Measurements from ENCODE around the gene GABBR2.

The GABBR2 gene

GRCh38 chr9:98264516-98264915, 444.2 kb downstream of the GABBR2 start:
- no peak overlapping the region for H3K4me3 ChIP-seq (ENCODE audit: low read length)
- no peaks in the 10 kb centered on the region for H3K36me3 ChIP-seq (ENCODE audit: control insufficient read depth, insufficient read depth, low read length)
- DNase-seq (ENCODE audit: low read depth, low spot score) = no peak
- no peaks in the 10 kb centered on the region for H3K4me1 ChIP-seq (ENCODE audit: control insufficient read depth, insufficient read depth, low read length)
- no peaks in the 10 kb centered on the region for H3K27me3 ChIP-seq (ENCODE audit: control insufficient read depth, insufficient read depth, low read length)
- H3K27ac ChIP-seq (ENCODE audit: low read length) = no peak overlapping the region
- no peaks in the 10 kb centered on the region for H3K9me3 ChIP-seq (ENCODE audit: control insufficient read depth, insufficient read depth, low read length)
- WGBS (ENCODE audit: insufficient coverage, insufficient read length) = no CpG with 5 or more reads among the region's 2 CpGs

GRCh38 chr9:98263482-98264357, 445.0 kb downstream of the GABBR2 start:
- WGBS (ENCODE audit: insufficient coverage, insufficient read length) = no CpG with 5 or more reads among the region's 8 CpGs
- peak; percentile 61 for DNase-seq (ENCODE audit: low read depth, low spot score)
- Histone ChIP-seq H3K27ac (ENCODE audit: low read length) (no peak overlapping the region), H3K27me3 (ENCODE audit: control insufficient read depth, insufficient read depth, low read length) (no peaks in the 10 kb centered on the region), H3K36me3 (ENCODE audit: control insufficient read depth, insufficient read depth, low read length) (no peaks in the 10 kb centered on the region), H3K4me1 (ENCODE audit: control insufficient read depth, insufficient read depth, low read length) (no peaks in the 10 kb centered on the region), H3K9me3 (ENCODE audit: control insufficient read depth, insufficient read depth, low read length) (no peaks in the 10 kb centered on the region), H3K4me3 (ENCODE audit: low read length) (no peak overlapping the region)

- WGBS (ENCODE audit: insufficient coverage, insufficient read length) = no CpG with 5 or more reads among the region's 1 CpG
- no peaks in the 10 kb centered on the region for H3K9me3 ChIP-seq (ENCODE audit: control insufficient read depth, insufficient read depth, low read length)
- DNase-seq (ENCODE audit: low read depth, low spot score) = no peak
- H3K27ac ChIP-seq (ENCODE audit: low read length) = no peak overlapping the region
- H3K4me3 ChIP-seq (ENCODE audit: low read length) = no peak overlapping the region
- H3K27me3 ChIP-seq (ENCODE audit: control insufficient read depth, insufficient read depth, low read length) = no peaks in the 10 kb centered on the region
- no peaks in the 10 kb centered on the region for H3K4me1 ChIP-seq (ENCODE audit: control insufficient read depth, insufficient read depth, low read length)
- H3K36me3 ChIP-seq (ENCODE audit: control insufficient read depth, insufficient read depth, low read length) = no peaks in the 10 kb centered on the region
Observed at GRCh38 chr9:98263080-98263479, 445.7 kb downstream of the GABBR2 start.

- H3K36me3 ChIP-seq (ENCODE audit: control insufficient read depth, insufficient read depth, low read length) = no peaks in the 10 kb centered on the region
- H3K4me1 ChIP-seq (ENCODE audit: control insufficient read depth, insufficient read depth, low read length) = no peaks in the 10 kb centered on the region
- no peak for DNase-seq (ENCODE audit: low read depth, low spot score)
- no CpG with 5 or more reads among the region's 3 CpGs for WGBS (ENCODE audit: insufficient coverage, insufficient read length)
- no peaks in the 10 kb centered on the region for H3K27me3 ChIP-seq (ENCODE audit: control insufficient read depth, insufficient read depth, low read length)
- no peak overlapping the region for H3K4me3 ChIP-seq (ENCODE audit: low read length)
- H3K9me3 ChIP-seq (ENCODE audit: control insufficient read depth, insufficient read depth, low read length) = no peaks in the 10 kb centered on the region
- H3K27ac ChIP-seq (ENCODE audit: low read length) = no peak overlapping the region
Observed at GRCh38 chr9:98262056-98262455, 446.7 kb downstream of the GABBR2 start.

- H3K4me1 ChIP-seq (ENCODE audit: control insufficient read depth, insufficient read depth, low read length) = no peaks in the 10 kb centered on the region
- no peaks in the 10 kb centered on the region for H3K9me3 ChIP-seq (ENCODE audit: control insufficient read depth, insufficient read depth, low read length)
- H3K27ac ChIP-seq (ENCODE audit: low read length) = no peak overlapping the region
- H3K4me3 ChIP-seq (ENCODE audit: low read length) = no peak overlapping the region
- no peaks in the 10 kb centered on the region for H3K36me3 ChIP-seq (ENCODE audit: control insufficient read depth, insufficient read depth, low read length)
- H3K27me3 ChIP-seq (ENCODE audit: control insufficient read depth, insufficient read depth, low read length) = no peaks in the 10 kb centered on the region
- DNase-seq (ENCODE audit: low read depth, low spot score) = no peak
- no CpG with 5 or more reads among the region's 5 CpGs for whole genome bisulfite sequencing (ENCODE audit: insufficient coverage, insufficient read length)
Observed at GRCh38 chr9:98260635-98261034, 448.1 kb downstream of the GABBR2 start.

- Histone ChIP-seq H3K4me3 (ENCODE audit: low read length) (no peak overlapping the region), H3K4me1 (ENCODE audit: control insufficient read depth, insufficient read depth, low read length) (peaks cover under 1% of the 10 kb centered on the region; the same call in 1 of the 2 replicates), H3K36me3 (ENCODE audit: control insufficient read depth, insufficient read depth, low read length) (no peaks in the 10 kb centered on the region), H3K27ac (ENCODE audit: low read length) (no peak overlapping the region), H3K27me3 (ENCODE audit: control insufficient read depth, insufficient read depth, low read length) (no peaks in the 10 kb centered on the region), H3K9me3 (ENCODE audit: control insufficient read depth, insufficient read depth, low read length) (no peaks in the 10 kb centered on the region)
- WGBS (ENCODE audit: insufficient coverage, insufficient read length) = no CpG with 5 or more reads among the region's 3 CpGs
- DNase-seq (ENCODE audit: low read depth, low spot score) = no peak
Observed at GRCh38 chr9:98259791-98260190, 448.9 kb downstream of the GABBR2 start.

GRCh38 chr9:98256756-98257155, 452.0 kb downstream of the GABBR2 start:
- no peaks in the 10 kb centered on the region for H3K27me3 ChIP-seq (ENCODE audit: control insufficient read depth, insufficient read depth, low read length)
- no peak for DNase-seq (ENCODE audit: low read depth, low spot score)
- no peaks in the 10 kb centered on the region for H3K36me3 ChIP-seq (ENCODE audit: control insufficient read depth, insufficient read depth, low read length)
- no CpG with 5 or more reads among the region's 12 CpGs for whole genome bisulfite sequencing (ENCODE audit: insufficient coverage, insufficient read length)
- peak overlapping the region; percentile 74; the same call in 1 of the 2 replicates for H3K4me3 ChIP-seq (ENCODE audit: low read length)
- H3K4me1 ChIP-seq (ENCODE audit: control insufficient read depth, insufficient read depth, low read length) = peaks cover 3% of the 10 kb centered on the region
- H3K9me3 ChIP-seq (ENCODE audit: control insufficient read depth, insufficient read depth, low read length) = no peaks in the 10 kb centered on the region
- H3K27ac ChIP-seq (ENCODE audit: low read length) = no peak overlapping the region

GRCh38 chr9:98255578-98256296, 453.0 kb downstream of the GABBR2 start, which contains the start of gene TBC1D2:
TSS of gene TBC1D2 (minus strand) at chr9:98255649. CDS start at chr9:98255541, 108 bp downstream.
- Histone ChIP-seq H3K27me3 (ENCODE audit: control insufficient read depth, insufficient read depth, low read length) (no peaks in the 10 kb centered on the region), H3K36me3 (ENCODE audit: control insufficient read depth, insufficient read depth, low read length) (no peaks in the 10 kb centered on the region), H3K4me1 (ENCODE audit: control insufficient read depth, insufficient read depth, low read length) (peaks cover 3% of the 10 kb centered on the region), H3K9me3 (ENCODE audit: control insufficient read depth, insufficient read depth, low read length) (no peaks in the 10 kb centered on the region), H3K27ac (ENCODE audit: low read length) (no peak within 1 kb of the TSS), H3K4me3 (ENCODE audit: low read length) (peak within 1 kb of the TSS; percentile 77)
- peak; percentile 79 for DNase-seq (ENCODE audit: low read depth, low spot score)
- WGBS (ENCODE audit: insufficient coverage, insufficient read length) = no CpG with 5 or more reads among the region's 64 CpGs

- peak overlapping the region; percentile 77 for H3K4me3 ChIP-seq (ENCODE audit: low read length)
- H3K36me3 ChIP-seq (ENCODE audit: control insufficient read depth, insufficient read depth, low read length) = no peaks in the 10 kb centered on the region
Observed at GRCh38 chr9:98255061-98255577, 453.6 kb downstream of the GABBR2 start.

GRCh38 chr9:98254228-98255060, 454.3 kb downstream of the GABBR2 start:
- Histone ChIP-seq H3K9me3 (ENCODE audit: control insufficient read depth, insufficient read depth, low read length) (no peaks in the 10 kb centered on the region), H3K4me1 (ENCODE audit: control insufficient read depth, insufficient read depth, low read length) (peaks cover 3% of the 10 kb centered on the region), H3K4me3 (ENCODE audit: low read length) (peak overlapping the region; percentile 77; the same call in 1 of the 2 replicates), H3K27ac (ENCODE audit: low read length) (no peak overlapping the region), H3K36me3 (ENCODE audit: control insufficient read depth, insufficient read depth, low read length) (no peaks in the 10 kb centered on the region), H3K27me3 (ENCODE audit: control insufficient read depth, insufficient read depth, low read length) (no peaks in the 10 kb centered on the region)
- no peak for DNase-seq (ENCODE audit: low read depth, low spot score)
- no CpG with 5 or more reads among the region's 5 CpGs for WGBS (ENCODE audit: insufficient coverage, insufficient read length)

More at GRCh38 chr9:98255061-98255577, 453.6 kb downstream of the GABBR2 start:
- Histone ChIP-seq H3K9me3 (ENCODE audit: control insufficient read depth, insufficient read depth, low read length) (no peaks in the 10 kb centered on the region), H3K27ac (ENCODE audit: low read length) (no peak overlapping the region), H3K27me3 (ENCODE audit: control insufficient read depth, insufficient read depth, low read length) (no peaks in the 10 kb centered on the region), H3K4me1 (ENCODE audit: control insufficient read depth, insufficient read depth, low read length) (peaks cover 3% of the 10 kb centered on the region)
- no CpG with 5 or more reads among the region's 36 CpGs for WGBS (ENCODE audit: insufficient coverage, insufficient read length)
- DNase-seq (ENCODE audit: low read depth, low spot score) = peak; percentile 18
